ENCODE measurements around the gene PARP4.
"Not testable (repeated sequence)": the region's sequence is repeated elsewhere in the genome, so short reads cannot be mapped to it uniquely, and the experiment has no call there.

PARP4 gene

DNA sequence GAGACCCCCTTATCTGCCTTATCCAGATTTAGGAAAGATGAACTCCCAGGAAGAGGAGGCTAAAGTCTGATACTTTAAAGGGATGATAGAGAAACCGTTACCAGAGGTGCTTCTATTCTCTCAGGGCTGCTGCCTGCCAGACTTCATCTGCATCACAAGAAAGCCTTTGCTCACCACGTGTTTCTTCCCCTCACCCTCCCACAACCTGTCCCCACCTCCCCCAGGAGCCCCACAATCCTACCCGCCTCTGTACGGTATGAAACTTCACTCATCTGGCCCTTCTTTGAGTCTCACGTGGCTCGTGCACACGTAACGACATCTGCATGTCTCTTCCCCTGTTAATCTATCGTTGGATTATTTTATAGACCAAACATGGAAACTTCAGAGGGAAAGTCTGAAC, 67.7 kb downstream of the PARP4 start:
- DNase-seq (ENCODE audit: low spot score): not testable (repeated sequence)

DNA sequence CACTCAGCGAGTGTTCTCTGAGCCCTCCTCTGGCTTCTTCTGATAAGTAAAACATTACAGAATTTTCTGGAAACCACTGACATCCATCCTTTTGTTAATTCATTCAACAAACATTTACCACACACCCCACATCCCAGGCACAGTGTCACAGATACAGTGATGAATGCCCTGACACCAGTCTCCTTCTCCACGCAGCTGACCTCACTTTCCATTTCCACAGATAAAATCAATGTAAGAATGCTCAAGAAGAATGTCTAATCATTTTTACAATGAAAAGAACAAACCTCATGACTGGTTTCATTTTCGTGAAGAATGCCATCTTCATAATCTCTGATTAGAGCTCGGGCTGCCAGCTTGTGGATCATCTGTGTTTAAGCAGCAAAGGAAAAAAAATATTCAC, 69.2 kb downstream of the PARP4 start:
- no peak for DNase-seq (ENCODE audit: low spot score)

DNA sequence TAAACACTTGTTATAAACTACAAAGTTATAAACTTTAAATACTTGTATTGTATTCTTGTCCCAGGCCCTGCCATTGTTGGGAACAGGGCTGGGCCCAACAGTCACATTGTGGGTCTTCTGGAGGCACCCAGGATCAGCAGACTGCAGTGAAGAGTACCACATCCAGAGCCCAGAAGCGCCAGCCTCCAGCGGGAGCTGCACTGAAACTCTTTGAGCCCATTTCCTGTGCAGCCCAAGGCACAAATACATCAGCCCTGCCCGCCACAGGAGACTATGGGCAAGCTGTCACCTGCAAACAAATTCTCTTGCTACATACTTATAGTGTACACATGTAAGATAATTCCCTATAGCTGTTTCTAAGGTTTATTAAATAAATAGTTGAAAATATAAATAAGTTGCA, 86.5 kb downstream of the PARP4 start:
- DNase-seq (ENCODE audit: low spot score): not testable (repeated sequence)

DNA sequence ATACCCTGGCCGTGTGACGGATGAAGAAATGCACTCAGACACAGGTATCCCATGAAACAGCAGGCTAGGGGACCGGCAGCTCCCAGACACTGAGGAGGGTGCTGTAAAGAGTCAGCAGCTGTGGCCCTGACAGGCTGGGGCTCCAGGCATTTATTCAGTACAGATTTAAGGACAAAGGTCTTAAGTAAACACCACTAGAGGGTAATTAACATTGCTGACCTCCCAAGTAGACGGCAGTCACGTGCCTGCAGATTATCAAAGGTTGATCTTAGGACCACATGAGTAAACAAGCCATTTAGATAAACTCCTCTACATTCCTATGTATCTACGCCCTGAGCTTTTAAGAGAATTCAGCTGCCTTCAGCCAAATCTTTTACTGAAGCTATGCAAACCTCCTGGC, 92.9 kb downstream of the PARP4 start:
- not testable (repeated sequence) for DNase-seq (ENCODE audit: low spot score)

DNA sequence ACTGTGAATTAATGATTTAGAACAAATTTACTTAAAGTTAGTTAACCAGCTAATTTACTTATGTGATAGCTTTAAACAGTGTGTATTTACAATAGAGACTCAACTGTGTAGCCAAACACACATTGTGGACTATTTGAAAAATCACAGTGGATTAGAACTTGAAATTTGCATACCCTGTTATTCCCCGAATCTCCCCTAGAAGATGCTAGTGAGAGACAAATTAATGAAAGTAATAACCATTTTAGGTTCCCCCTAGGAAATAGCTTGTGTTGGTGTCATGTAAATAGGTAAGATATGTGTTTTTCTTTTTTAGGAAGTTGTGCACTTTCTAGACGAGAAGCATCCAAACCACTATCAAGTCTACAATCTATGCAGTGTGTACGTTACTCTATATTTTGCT, 104.7 kb downstream of the PARP4 start:
- no peak for DNase-seq (ENCODE audit: low spot score)

DNA sequence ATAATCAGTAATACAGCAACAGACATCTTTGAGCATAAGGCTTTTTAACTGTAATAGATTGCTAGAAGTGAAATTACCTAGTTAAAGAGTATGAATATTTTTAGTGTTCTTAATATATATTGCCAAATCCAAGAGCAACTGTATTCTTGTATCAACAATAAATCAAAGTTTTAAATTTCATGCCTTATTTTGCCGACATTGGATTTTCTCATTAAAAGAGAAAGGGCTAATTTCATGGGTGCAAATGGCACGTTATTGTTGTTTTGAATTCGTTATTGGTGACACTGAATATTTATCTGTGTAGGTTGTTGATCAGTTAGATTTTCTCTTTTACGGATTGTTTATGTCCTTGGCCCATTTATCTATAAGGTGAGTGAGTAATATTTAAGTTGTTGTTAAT, 106.1 kb downstream of the PARP4 start:
- no peak for DNase-seq (ENCODE audit: low spot score)

DNA sequence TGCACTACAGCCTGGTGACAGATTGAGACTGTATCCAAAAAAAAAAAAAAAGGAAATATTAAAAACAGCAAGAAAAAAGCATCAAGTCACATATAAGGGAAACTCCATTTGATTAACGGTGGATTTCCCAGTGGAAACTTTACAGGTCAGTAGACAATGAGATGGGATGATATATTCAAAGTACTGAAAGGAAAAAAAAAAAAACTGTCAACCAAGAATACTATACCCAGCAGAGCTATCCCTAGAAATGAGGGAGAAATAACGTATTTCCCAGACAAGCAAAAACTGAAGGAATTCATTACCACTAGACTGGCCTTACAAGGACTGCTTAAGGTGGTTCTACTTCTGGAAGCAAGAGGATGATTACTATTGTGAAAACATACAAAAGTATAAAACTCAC, 115.8 kb downstream of the PARP4 start:
- no peak for DNase-seq (ENCODE audit: low spot score)

DNA sequence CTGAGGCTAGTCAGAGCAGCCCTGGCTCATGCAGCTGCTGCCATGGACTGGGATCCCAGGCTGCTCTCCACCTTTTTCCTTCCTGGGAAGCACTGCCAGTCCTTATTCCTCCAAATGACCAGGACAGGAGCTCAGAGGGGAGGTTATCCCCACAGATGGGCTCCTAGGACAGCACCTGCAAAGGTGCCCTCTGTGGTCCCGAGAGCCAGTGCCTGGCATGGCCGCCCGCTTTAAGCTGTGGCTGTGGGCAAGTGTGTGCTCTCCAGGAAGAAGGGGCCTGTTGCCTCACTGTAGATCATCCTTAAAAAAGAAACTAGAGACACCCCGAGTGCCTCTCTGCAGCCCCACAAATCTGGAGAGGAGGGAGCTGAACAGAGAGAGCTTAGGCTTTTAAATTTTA, 119.6 kb downstream of the PARP4 start:
- DNase-seq (ENCODE audit: low spot score): no peak

DNA sequence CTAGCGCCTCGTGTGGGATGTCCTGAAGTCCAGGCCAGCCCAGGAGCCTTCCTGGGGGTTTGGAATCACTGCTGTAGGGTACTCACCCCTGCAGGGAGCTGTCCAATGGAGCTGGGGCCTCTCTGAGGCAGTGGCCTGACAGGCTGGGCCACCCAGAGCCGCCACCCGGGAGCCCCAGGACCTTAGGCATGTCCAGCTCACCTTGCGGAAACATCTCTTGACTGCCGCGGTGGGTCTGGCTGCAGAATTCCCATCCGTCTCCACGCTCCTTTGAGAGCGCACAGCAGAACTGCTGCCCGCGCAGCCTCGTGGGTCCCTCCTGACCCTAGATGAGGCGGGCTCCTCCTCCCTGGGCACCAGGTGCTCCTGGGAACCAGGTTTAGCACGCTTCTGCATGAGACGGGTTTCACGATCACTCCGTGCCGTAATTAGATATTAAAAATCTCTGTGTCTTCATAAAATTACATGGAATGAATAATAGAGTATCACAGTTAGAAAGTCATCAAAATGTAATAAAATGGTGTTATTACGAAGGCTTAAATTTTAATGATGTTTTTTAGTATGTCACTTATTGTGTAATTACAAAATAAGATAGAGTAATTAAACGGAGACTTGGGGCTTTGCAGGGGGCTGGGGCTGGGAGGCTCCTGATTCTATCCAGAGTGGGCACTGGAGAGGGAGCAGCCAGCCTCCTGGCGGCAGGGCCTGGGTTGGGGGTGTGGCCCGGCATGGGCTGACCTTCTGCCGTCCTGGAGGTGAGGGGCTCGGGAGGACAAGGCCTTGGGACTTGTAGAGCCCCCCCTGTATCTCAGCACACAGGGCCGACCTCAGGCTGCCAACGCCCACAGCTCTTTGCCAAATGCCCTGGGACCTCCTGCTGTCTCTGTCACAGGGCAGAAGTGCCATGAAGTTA, 120.6 kb downstream of the PARP4 start:
- not testable (repeated sequence) for DNase-seq (ENCODE audit: low spot score)

DNA sequence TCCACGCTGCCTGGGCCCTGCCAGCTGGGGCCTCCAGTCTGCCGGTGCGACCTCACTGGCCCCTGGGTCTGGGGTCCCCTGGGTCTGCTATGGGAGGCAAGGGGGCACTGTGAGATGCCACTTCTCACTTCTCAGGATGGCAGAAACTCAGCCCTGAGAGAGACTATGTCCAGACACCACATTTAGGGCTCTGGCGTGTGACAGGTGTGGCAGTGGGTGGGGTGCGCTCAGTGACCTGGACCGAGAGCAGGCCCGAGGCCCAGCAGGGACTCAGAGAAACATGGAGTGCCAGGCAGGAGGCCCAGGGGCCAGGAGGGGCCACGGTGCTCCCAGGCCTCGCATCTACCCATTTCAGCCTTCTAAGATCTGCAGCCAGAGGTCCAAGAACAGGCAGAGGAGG, 121.8 kb downstream of the PARP4 start:
- DNase-seq (ENCODE audit: low spot score): not testable (repeated sequence)

DNA sequence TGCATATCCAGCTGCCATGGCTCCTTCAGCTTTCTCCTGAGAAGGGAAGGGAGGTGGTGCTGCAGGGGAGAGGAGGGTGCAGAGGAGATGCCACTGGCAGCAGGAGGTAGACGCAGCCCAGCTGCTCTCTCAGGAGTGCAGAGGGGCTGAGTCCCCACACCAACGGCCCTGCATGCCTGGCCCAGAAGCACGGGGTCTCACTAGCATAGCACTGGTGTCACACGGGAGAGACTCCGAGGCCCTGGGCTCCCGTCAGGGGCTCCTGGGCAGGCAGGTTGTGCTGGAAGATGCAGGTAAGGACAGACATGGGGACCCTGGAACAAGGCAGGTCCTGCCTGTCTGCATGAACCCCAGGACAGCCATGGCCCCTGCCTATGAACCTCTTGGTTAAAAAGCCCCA, 123.1 kb downstream of the PARP4 start:
- no peak for DNase-seq (ENCODE audit: low spot score)

DNA sequence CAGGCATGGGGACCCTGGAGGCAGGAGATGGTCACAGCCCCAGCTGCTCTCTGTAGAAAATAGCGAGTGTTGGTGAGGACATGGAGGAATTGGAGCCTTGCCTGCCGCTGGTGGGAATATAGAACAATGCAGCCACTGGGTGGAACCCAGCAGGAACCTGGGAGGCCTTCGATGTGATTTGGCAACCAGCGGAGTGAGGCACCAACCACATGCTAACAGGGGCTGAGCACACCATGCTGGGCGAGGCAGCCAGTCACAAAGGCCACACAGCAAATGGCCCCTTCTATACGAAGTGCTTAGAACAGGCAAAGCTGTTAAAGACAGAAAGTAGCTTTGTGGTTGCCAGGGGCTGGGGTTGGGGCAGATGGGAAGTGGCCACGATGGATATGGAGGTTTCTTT, 123.8 kb downstream of the PARP4 start:
- DNase-seq (ENCODE audit: low spot score): not testable (repeated sequence)

DNA sequence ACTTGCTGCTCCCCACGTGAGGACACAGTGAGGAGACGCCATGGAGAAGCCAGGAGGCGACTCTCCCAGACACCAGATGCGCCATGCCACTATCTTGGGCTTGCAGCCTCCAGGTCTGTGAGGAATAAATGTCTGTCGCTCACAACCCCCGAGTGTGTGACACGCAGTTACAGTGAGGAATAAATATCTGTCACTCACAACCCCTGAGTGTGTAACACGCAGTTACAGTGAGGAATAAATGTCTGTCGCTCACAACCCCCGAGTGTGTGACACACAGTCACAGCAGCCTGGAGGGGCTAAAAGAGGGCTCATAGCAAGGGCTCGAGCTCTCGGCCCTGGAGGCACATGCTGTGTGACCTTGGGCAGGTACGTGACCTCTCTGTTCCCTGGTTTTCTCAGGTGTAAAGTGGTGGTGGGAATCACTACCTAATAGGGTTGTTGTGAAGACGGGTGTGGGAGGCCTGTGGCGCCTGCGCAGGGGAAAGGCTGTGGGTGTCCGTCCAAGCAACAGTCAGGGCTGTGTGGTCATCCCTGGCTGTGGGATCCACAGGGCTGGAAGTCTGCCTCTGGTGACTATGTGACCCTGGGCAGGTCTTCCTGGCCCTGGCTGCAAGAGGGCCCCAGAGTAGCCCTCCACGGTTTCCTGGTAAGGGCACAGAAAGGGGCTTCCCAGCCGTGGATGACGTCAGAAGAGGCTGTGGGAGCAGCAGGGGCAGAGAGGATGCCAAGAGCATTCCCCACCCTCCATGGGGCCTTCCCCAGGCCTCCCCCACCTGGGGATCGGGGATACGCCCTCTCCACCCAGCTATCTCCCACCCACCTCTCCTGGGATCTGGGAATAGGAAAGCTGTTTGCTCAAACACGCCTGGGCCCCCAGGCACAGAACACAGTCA, 125.5 kb downstream of the PARP4 start:
- DNase-seq (ENCODE audit: low spot score): no peak

DNA sequence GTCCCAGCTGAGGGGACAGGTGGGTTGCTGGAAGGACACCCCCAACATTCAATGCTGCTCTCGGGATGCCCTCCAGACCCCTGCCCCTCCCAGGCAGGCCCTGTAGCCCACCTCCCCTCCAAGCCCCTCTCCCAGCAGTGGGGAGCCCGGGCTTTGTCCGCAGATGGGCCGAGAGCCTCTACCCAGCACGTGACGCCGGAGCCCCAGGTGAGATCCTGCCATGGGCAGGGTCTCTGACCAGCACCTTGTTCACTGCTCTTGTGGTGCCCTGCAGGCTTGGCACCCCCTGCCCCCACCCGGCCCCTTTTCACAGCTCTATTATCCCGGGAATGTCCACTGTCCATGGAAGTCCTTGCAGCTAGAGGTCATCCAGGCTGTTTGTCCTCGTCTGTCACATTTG, 126.7 kb downstream of the PARP4 start:
- no peak for DNase-seq (ENCODE audit: low spot score)

DNA sequence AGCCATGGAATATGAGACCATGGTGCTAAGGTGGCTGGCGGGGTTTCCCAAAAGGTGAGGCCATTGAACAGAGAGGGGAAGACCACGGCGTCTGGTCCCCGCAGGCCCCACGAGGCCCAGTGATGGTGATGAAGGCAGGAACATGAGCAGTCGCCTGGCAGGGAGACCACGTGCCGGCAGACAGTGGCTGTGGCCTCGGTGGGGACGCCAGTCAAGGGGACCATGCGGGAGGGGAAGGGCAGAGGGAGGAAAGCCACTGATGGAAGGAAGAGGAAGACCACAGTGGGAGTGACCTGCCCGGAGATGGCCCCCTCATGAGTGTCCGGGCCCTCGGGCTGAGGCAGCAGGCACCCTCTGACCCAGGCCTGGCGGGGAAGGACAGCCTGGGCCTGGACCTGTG, 127.6 kb downstream of the PARP4 start:
- not testable (repeated sequence) for DNase-seq (ENCODE audit: low spot score)

DNA sequence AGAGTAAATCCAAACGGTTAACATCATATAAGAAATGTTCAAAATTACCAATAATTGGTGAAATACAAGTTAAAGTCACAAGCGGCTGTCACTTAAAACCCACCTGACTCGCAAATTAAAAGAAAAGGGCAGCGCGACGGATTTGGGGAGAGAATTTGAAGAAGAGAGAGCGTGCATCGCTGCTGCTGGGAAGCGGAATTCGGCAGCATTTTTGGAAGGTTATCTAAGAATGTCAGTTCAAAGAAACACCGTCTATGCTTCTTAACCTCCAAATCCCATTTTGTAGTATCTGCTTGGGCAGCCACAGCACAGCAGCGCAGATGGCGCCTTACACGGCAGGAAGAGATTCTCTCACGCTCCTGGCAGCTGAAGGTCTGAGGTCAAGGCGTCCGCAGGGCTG, 128.5 kb downstream of the PARP4 start:
- DNase-seq (ENCODE audit: low spot score): not testable (repeated sequence)

DNA sequence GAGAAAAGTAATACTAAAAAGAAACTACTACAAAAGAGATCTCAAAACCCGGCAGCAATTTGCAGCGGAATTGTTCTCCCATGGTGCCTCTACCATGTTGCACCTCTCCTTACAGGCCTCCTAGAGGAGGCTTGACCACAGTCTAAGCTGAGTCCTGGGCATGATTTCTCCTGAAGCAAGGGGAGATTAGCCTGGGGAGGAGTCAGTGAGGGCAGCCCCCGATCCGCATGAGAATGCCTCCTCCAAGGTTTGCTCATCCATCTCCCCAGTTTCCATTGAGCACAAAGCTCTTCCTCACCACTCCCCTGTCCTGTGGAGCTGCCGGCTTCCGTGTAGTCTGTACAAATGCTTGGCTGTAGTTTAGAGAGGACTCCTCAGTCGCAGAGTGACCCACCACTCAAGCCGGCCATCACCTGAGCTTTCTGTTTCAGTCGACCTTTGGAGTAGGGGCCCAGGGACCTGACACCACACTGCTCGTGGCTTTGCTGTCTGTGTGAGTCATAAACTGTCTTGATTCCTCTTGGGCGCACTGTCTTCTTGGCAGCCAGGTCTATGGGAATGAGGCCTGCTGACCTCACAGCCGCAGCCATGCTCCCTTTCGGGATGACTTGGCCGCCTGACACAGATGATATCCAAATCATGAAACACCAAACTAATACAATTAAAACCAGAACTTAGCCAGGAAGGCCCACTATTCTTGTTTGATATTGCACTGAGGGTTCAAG, 130.9 kb downstream of the PARP4 start:
- no peak for DNase-seq (ENCODE audit: low spot score)

DNA sequence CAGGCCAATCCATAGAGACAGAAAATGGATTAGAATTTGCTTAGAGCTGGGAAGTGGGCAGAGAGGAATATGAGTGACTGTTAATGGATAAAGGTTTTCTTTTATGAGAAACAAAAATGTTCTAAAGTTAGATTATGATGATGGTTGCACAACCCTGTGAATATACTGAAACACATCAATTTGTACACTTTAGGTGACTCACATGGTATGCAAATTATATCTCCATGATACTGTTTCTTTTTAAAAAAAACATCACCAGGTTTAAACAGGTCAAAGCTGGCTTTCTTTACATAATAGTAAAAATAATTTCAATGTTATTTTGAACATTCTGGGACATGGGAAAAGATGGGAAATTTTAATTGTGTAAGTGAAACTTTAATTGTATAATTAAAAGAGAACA, 131.7 kb downstream of the PARP4 start:
- DNase-seq (ENCODE audit: low spot score): not testable (repeated sequence)

DNA sequence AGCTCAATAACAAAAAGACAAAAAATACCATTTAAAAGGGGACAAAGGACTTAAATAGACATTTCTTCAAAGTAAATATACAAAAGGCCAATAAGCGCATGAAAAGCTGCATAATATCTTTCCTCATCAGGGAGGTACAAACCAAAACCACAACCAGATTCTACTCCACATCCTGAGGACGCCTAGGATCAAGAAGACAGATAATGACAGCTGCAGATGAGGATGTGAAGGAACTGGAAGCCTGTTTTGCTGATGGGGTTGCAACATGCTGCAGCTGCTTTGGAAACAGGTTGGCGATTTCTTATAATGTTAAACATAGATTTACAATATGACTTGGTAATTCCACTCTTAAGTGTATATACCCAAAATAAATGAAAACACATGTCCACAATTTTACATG, 132.4 kb downstream of the PARP4 start:
- not testable (repeated sequence) for DNase-seq (ENCODE audit: low spot score)

DNA sequence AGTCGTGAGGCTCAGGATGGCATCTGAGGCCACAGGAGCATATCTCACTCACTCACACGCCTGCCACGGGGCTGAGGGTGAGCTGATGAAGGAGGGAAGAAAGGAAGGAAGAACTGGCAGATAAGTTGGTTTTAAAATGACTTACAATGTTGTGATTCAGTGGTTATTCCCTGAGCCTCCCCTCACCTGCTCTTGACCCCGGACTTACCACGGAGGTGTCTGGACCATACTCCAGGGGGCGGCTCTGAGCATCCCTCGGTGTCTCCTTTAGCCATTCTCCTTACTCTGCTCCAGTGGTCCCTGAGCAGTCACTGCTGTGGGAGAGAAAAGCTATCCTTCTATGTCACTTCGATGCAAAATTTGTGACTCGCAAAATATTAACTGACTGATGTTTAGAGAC, 141.3 kb downstream of the PARP4 start:
- not testable (repeated sequence) for DNase-seq (ENCODE audit: low spot score)
